K562 (cell line): Measurements from ENCODE around the gene HOXB3. TPM values are rescaled to one million over a fixed set of nuclear protein-coding genes. Genes with fewer than 3 reads are reported as not detected.
A peak's percentile ranks its signal among the peaks of the same experiment; 100 is the strongest.

Experiments
- BRD4 ChIP-seq: fragments of 200-600 bp; sonication (generic); IDR thresholded peaks from 2 replicates; pipeline ENCODE4 v1.6.1; 2017; ENCODE audit warnings: inconsistent platforms
- CHD4 ChIP-seq: fragments of 200-600 bp; sonication (generic); IDR thresholded peaks from 3 replicates; pipeline ENCODE4 v1.6.1; 2012; ENCODE audit warnings: low read depth, mild to moderate bottlenecking, mixed read lengths, low read length, inconsistent platforms; ENCODE audit not compliant: insufficient read depth, insufficient replicate concordance, poor library complexity, severe bottlenecking
- ELF4 ChIP-seq: fragments of 450-650 bp; formaldehyde crosslinking; IDR thresholded peaks from 2 replicates; pipeline ENCODE4 v1.4.0; 2022; ENCODE audit warnings: missing genetic modification characterization
- ESRRB ChIP-seq: fragments of 250-450 bp; sonication (Bioruptor Pico); IDR thresholded peaks from 2 replicates; pipeline ENCODE4 v1.5.0; 2020; ENCODE audit warnings: mild to moderate bottlenecking, moderate library complexity, borderline replicate concordance
- GATA2 ChIP-seq: sonication (generic); formaldehyde crosslinking; IDR thresholded peaks from 2 replicates; pipeline ENCODE4 v1.4.0; 2020; ENCODE audit warnings: mild to moderate bottlenecking, missing genetic modification reagents
- JUND ChIP-seq, 2 experiments: IDR thresholded peaks; 2 replicates in 1 of 2; 3 replicates in 1 of 2; pipeline ENCODE4 v1.6.1; 2011; ENCODE audit warnings: borderline replicate concordance in 2 of 2, low read depth in 2 of 2, low read length in 2 of 2, improper control_type of control experiment in 1 of 2, missing biosample characterization in 1 of 2, missing genetic modification characterization in 1 of 2, missing genetic modification reagents in 1 of 2
- NRF1 ChIP-seq, 2 experiments: fragments of 450-650 bp; IDR thresholded peaks in 1 of 2; conservative IDR thresholded peaks in 1 of 2; 2 replicates each; pipeline ENCODE4 v1.6.1; 2014; ENCODE audit warnings: mild to moderate bottlenecking in 2 of 2
- RCOR1 ChIP-seq, 2 experiments: IDR thresholded peaks; 2 replicates each; pipeline ENCODE4 v1.6.1; 2012; ENCODE audit warnings: low read depth in 2 of 2, low read length in 2 of 2, borderline replicate concordance in 1 of 2, improper control_type of control experiment in 1 of 2
- STAG1 ChIP-seq: sonication (generic); formaldehyde crosslinking; IDR thresholded peaks from 2 replicates; pipeline ENCODE4 v1.5.0; 2020; ENCODE audit warnings: missing genetic modification reagents, borderline replicate concordance
- TBL1XR1 ChIP-seq, 2 experiments: IDR thresholded peaks; 2 replicates each; pipeline ENCODE4 v1.6.1; 2012; ENCODE audit warnings: improper control_type of control experiment in 2 of 2, low read length in 2 of 2, mild to moderate bottlenecking in 1 of 2
- ZNF174 ChIP-seq: fragments of 250-450 bp; sonication (Bioruptor Pico); IDR thresholded peaks from 2 replicates; pipeline ENCODE4 v1.4.0; 2020; ENCODE audit warnings: mild to moderate bottlenecking
- polyA plus RNA-seq, 8 experiments: library from polyadenylated mRNA; depleted of rRNA in 4 of 8; stranded (reverse) in 5 of 8; unstranded in 3 of 8; fragments of >200 nt; fragmentation: Nextera tagmentation in 2 of 8; fragmentation: Illumina TruSeq in 1 of 8; extraction: Ambion mirVana in 2 of 8; extraction: Trizol in 1 of 8; gene quantifications; 2 replicates each; pipeline versions ENCODE4 v1.2.1 to v1.2.3, GENCODE V29; 2011 to 2014; ENCODE audit warnings: inconsistent platforms in 1 of 8, missing spikeins in 1 of 8
- total RNA-seq, 7 experiments: library from RNA; depleted of rRNA in 6 of 7; stranded (reverse); fragments of >200 nt in 6 of 7; fragmentation: Illumina TruSeq in 2 of 7; extraction: Trizol in 2 of 7; gene quantifications; 2 replicates each; pipeline versions ENCODE4 v1.2.1 to v1.2.3, GENCODE V29; 2011 to 2021; ENCODE audit warnings: low replicate concordance in 1 of 7
- TF ChIP-seq, protein P1 (sequence below), 3 experiments: fragments of 200-800 bp in 1 of 3; sonication (Bioruptor generic) in 1 of 3; sonication (generic) in 1 of 3; formaldehyde crosslinking in 1 of 3; IDR thresholded peaks; 2 replicates each; pipeline versions ENCODE4 v1.6.1 to v1.8.0; 2016 to 2022; ENCODE audit warnings: mild to moderate bottlenecking in 2 of 3, missing compliant biosample characterization in 2 of 3, missing genetic modification characterization in 2 of 3, missing genetic modification reagents in 1 of 3
- TF ChIP-seq, protein P2 (sequence below): sonication (generic); formaldehyde crosslinking; IDR thresholded peaks from 2 replicates; pipeline ENCODE4 v1.8.0; 2022; ENCODE audit warnings: missing genetic modification reagents, mild to moderate bottlenecking, borderline replicate concordance
- TF ChIP-seq, protein P3 (sequence below), 3 experiments: IDR thresholded peaks in 2 of 3; conservative IDR thresholded peaks in 1 of 3; 2 replicates each; pipeline ENCODE4 v1.5.1; 2011 to 2012; ENCODE audit warnings: low read length in 3 of 3, mild to moderate bottlenecking in 3 of 3, control low read depth in 2 of 3, improper control_type of control experiment in 1 of 3, inconsistent platforms in 1 of 3, low read depth in 1 of 3, mixed read lengths in 1 of 3, moderate library complexity in 1 of 3; ENCODE audit not compliant: insufficient read depth in 2 of 3
- TF ChIP-seq, protein P4 (sequence below), 2 experiments: fragments of 450-650 bp; conservative IDR thresholded peaks; 2 replicates each; pipeline ENCODE4 v1.6.1; 2017; ENCODE audit warnings: mild to moderate bottlenecking in 2 of 2, moderate library complexity in 2 of 2

Gene HOXB3
- total and polyA plus RNA-seq, 9 of the 15 experiments (the other 6 are each of a cell fraction or from before 2014, with no cell fraction given) = 2.4 to 41.3 (median 20.2) TPM

DNA sequence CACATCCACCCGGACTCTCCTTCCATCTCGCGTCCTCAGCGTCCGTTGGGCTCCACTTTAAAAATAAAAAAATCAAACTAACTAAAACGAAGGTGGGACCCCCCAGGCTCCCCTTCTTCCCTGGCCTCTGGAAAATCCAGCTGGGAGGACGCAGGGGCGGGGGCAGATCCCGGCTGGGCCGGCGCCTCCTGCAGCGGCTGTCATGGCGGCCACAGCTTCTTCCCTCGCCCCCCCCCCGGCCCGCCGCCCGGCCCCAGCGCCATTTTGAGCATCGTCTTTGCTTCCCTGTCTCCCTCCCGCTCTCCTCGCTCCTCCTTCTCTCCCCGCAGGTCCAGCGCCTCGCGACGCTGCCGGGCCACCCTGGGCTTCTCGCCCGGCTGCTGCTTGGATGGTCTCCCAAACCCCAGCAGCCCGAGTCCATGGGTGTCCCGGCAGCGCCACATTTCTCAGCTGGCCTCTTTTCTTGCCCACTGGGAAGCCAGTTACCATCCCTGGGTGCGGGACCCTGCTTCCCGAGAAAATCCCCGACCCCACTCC is 48.4 kb downstream of the HOXB3 start (continued):
- TF ChIP-seq, protein P1, sequence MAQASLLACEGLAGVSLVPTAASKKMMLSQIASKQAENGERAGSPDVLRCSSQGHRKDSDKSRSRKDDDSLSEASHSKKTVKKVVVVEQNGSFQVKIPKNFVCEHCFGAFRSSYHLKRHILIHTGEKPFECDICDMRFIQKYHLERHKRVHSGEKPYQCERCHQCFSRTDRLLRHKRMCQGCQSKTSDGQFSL (CRISPR knock-in tag; IDR thresholded peaks at IDR 0.05) = peak; percentile 83; the same call in 1 of the 2 replicates
- TF ChIP-seq, protein P1 (tag; IDR thresholded peaks at IDR 0.05) = peak in 1 of 2 experiments; percentile 89; a peak in 2 of 4 replicates
- TF ChIP-seq TBL1XR1 (IDR thresholded peaks at IDR 0.05; ENCODE audit: low read length in 2 of 2) = no peak
- no peak for TF ChIP-seq ELF4
- TF ChIP-seq, protein P2, sequence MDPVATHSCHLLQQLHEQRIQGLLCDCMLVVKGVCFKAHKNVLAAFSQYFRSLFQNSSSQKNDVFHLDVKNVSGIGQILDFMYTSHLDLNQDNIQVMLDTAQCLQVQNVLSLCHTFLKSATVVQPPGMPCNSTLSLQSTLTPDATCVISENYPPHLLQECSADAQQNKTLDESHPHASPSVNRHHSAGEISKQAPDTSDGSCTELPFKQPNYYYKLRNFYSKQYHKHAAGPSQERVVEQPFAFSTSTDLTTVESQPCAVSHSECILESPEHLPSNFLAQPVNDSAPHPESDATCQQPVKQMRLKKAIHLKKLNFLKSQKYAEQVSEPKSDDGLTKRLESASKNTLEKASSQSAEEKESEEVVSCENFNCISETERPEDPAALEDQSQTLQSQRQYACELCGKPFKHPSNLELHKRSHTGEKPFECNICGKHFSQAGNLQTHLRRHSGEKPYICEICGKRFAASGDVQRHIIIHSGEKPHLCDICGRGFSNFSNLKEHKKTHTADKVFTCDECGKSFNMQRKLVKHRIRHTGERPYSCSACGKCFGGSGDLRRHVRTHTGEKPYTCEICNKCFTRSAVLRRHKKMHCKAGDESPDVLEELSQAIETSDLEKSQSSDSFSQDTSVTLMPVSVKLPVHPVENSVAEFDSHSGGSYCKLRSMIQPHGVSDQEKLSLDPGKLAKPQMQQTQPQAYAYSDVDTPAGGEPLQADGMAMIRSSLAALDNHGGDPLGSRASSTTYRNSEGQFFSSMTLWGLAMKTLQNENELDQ (CRISPR knock-in tag) = no peak
- no peak for TF ChIP-seq ZNF174 (CRISPR knock-in tag)
- peak; percentile 74; the same call in 1 of the 2 replicates for TF ChIP-seq BRD4
- no peak for TF ChIP-seq ESRRB (CRISPR knock-in tag)
- TF ChIP-seq STAG1 = no peak
- TF ChIP-seq JUND (IDR thresholded peaks at IDR 0.05; ENCODE audit: borderline replicate concordance, low read depth, low read length) = no peak
- no peak for TF ChIP-seq JUND (tag; IDR thresholded peaks at IDR 0.05; ENCODE audit: borderline replicate concordance, low read depth, low read length)
- TF ChIP-seq CHD4 = no peak
- TF ChIP-seq NRF1 (conservative IDR thresholded peaks at IDR 0.05 in 1 of 2, IDR thresholded peaks at IDR 0.05 in 1 of 2) = 0 out of 4 replicates have a peak, but pooled peaks of 1 of the 2 experiments have one; percentile 7
- TF ChIP-seq, protein P3, sequence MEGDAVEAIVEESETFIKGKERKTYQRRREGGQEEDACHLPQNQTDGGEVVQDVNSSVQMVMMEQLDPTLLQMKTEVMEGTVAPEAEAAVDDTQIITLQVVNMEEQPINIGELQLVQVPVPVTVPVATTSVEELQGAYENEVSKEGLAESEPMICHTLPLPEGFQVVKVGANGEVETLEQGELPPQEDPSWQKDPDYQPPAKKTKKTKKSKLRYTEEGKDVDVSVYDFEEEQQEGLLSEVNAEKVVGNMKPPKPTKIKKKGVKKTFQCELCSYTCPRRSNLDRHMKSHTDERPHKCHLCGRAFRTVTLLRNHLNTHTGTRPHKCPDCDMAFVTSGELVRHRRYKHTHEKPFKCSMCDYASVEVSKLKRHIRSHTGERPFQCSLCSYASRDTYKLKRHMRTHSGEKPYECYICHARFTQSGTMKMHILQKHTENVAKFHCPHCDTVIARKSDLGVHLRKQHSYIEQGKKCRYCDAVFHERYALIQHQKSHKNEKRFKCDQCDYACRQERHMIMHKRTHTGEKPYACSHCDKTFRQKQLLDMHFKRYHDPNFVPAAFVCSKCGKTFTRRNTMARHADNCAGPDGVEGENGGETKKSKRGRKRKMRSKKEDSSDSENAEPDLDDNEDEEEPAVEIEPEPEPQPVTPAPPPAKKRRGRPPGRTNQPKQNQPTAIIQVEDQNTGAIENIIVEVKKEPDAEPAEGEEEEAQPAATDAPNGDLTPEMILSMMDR (IDR thresholded peaks at IDR 0.05 in 2 of 3, conservative IDR thresholded peaks at IDR 0.05 in 1 of 3; ENCODE audit: insufficient read depth in 2 of 3, low read depth in 1 of 3, low read length in 3 of 3) = no peak
- TF ChIP-seq RCOR1 (IDR thresholded peaks at IDR 0.05; ENCODE audit: borderline replicate concordance in 1 of 2, low read depth in 2 of 2, low read length in 2 of 2) = 0 out of 4 replicates have a peak, but pooled peaks of 1 of the 2 experiments have one; percentile 30
- no peak for TF ChIP-seq GATA2
- TF ChIP-seq, protein P4, sequence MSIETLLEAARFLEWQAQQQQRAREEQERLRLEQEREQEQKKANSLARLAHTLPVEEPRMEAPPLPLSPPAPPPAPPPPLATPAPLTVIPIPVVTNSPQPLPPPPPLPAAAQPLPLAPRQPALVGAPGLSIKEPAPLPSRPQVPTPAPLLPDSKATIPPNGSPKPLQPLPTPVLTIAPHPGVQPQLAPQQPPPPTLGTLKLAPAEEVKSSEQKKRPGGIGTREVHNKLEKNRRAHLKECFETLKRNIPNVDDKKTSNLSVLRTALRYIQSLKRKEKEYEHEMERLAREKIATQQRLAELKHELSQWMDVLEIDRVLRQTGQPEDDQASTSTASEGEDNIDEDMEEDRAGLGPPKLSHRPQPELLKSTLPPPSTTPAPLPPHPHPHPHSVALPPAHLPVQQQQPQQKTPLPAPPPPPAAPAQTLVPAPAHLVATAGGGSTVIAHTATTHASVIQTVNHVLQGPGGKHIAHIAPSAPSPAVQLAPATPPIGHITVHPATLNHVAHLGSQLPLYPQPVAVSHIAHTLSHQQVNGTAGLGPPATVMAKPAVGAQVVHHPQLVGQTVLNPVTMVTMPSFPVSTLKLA (conservative IDR thresholded peaks at IDR 0.05) = no peak
